HepG2 (cell line): ENCODE measurements around the gene MRRF. TPM values are rescaled to one million over a fixed set of nuclear protein-coding genes. Genes with fewer than 3 reads are reported as not detected.

ENCODE experiments used
- ATM ChIP-seq: fragments of 450-650 bp; IDR thresholded peaks from 2 replicates; pipeline ENCODE4 v1.7.1; 2017; ENCODE audit warnings: mild to moderate bottlenecking, borderline replicate concordance
- BHLHE40 ChIP-seq: IDR thresholded peaks from 2 replicates; pipeline ENCODE4 v1.6.1; 2011; ENCODE audit warnings: low read length, improper control_type of control experiment
- CCDC6 ChIP-seq: sonication (generic); formaldehyde crosslinking; IDR thresholded peaks from 2 replicates; pipeline ENCODE4 v1.8.1; 2022; ENCODE audit warnings: mild to moderate bottlenecking, missing genetic modification reagents, moderate library complexity
- CSRNP1 ChIP-seq: sonication (generic); formaldehyde crosslinking; IDR thresholded peaks from 2 replicates; pipeline ENCODE4 v1.8.1; 2023; ENCODE audit warnings: mild to moderate bottlenecking, missing genetic modification reagents
- NPAS2 ChIP-seq: sonication (generic); formaldehyde crosslinking; IDR thresholded peaks from 2 replicates; pipeline ENCODE4 v1.8.0; 2022; ENCODE audit warnings: mild to moderate bottlenecking, missing genetic modification reagents, borderline replicate concordance
- REST ChIP-seq, 2 experiments: IDR thresholded peaks; 2 replicates each; pipeline ENCODE4 v1.6.1; 2011 to 2012; ENCODE audit warnings: low read length in 2 of 2, borderline replicate concordance in 1 of 2, low read depth in 1 of 2, mild to moderate bottlenecking in 1 of 2, moderate library complexity in 1 of 2
- SP1 ChIP-seq, 2 experiments: fragments of 450-650 bp in 1 of 2; sonication (generic) in 1 of 2; formaldehyde crosslinking in 1 of 2; IDR thresholded peaks; 2 replicates each; pipeline versions ENCODE4 v1.4.0 to v1.6.1; 2016 to 2020; ENCODE audit warnings: missing genetic modification reagents in 1 of 2
- ZFP36L2 ChIP-seq: sonication (generic); formaldehyde crosslinking; IDR thresholded peaks from 2 replicates; pipeline ENCODE4 v1.4.0; 2020; ENCODE audit warnings: missing genetic modification reagents
- ZNF280B ChIP-seq: sonication (generic); formaldehyde crosslinking; IDR thresholded peaks from 2 replicates; pipeline ENCODE4 v1.5.0; 2020; ENCODE audit warnings: missing genetic modification reagents, mild to moderate bottlenecking, borderline replicate concordance
- ZNF414 ChIP-seq: sonication (generic); formaldehyde crosslinking; IDR thresholded peaks from 2 replicates; pipeline ENCODE4 v1.5.0; 2020; ENCODE audit warnings: missing genetic modification reagents
- ZNF589 ChIP-seq: sonication (generic); formaldehyde crosslinking; conservative IDR thresholded peaks from 2 replicates; pipeline ENCODE4 v1.8.0; 2022; ENCODE audit warnings: mild to moderate bottlenecking, moderate library complexity, missing genetic modification reagents
- ZSCAN25 ChIP-seq: sonication (generic); formaldehyde crosslinking; IDR thresholded peaks from 2 replicates; pipeline ENCODE4 v1.8.0; 2022; ENCODE audit warnings: mild to moderate bottlenecking, missing genetic modification reagents
- polyA plus RNA-seq, 8 experiments: library from polyadenylated mRNA; depleted of rRNA in 3 of 8; stranded (reverse) in 7 of 8; unstranded in 1 of 8; fragments of >200 nt; fragmentation: Illumina TruSeq in 4 of 8; extraction: Trizol in 4 of 8; gene quantifications; 2 replicates each; pipeline versions ENCODE4 v1.2.1 to v1.2.3, GENCODE V29; 2011 to 2016; ENCODE audit warnings: low read depth in 4 of 8, missing spikeins in 1 of 8, mixed read lengths in 1 of 8; ENCODE audit not compliant: insufficient read depth in 1 of 8
- total RNA-seq, 5 experiments: library from RNA; depleted of rRNA; stranded (reverse); fragments of >200 nt; fragmentation: Illumina TruSeq; extraction: Trizol; gene quantifications; 2 replicates each; pipeline ENCODE4 v1.2.3, GENCODE V29; 2016; ENCODE audit warnings: low read depth in 1 of 5

Gene MRRF
- total and polyA plus RNA-seq, 2 of the 13 experiments (the other 11 are each of a cell fraction or from before 2014, with no cell fraction given): 37.3 to 44.3 TPM

- 0 out of 2 replicates have a peak, but pooled peaks have one; percentile 57 for TF ChIP-seq ZNF414
- TF ChIP-seq BHLHE40: peak; percentile 71; the same call in 1 of the 2 replicates
- TF ChIP-seq REST (IDR thresholded peaks at IDR 0.05; ENCODE audit: borderline replicate concordance in 1 of 2, low read depth in 1 of 2, low read length in 2 of 2): peak in 1 of 2 experiments; percentile 58; a peak in 1 of 4 replicates
- peak; percentile 91 for TF ChIP-seq ZNF280B (CRISPR knock-in tag)
- peak; percentile 98 for TF ChIP-seq CSRNP1
- TF ChIP-seq ZNF589 (CRISPR knock-in tag): peak; percentile 85
- no peak for TF ChIP-seq ZFP36L2 (CRISPR knock-in tag)
- TF ChIP-seq NPAS2: no peak
- peak; percentile 83; the same call in 1 of the 2 replicates for TF ChIP-seq ZSCAN25 (CRISPR knock-in tag)
- TF ChIP-seq CCDC6 (CRISPR knock-in tag): peak; percentile 97
- TF ChIP-seq ATM: no peak
- no peak for TF ChIP-seq SP1 (IDR thresholded peaks at IDR 0.05)
- peak; percentile 84 for TF ChIP-seq SP1 (CRISPR knock-in tag; IDR thresholded peaks at IDR 0.05)
These were observed at the start of gene MRRF, which contains the start of gene RBM18 (continued) for GRCh38 chr9:122264360-122265148.
